Stomach (tissue), 9 donors: ENCODE results near the gene PHF21A. TPM values are rescaled to one million over a fixed set of nuclear protein-coding genes. Genes with fewer than 3 reads are reported as not detected.

Source experiments
- DNase-seq, 2 donors: peaks; one replicate each; pipeline versions ENCODE4 v3.0.0 to v3.0.0-alpha.2; 2013 to 2019
- H3K27ac ChIP-seq, 5 donors: fragments of 200-600 bp in 4 of 5; sonication (generic) in 4 of 5; one replicate each; pipeline ENCODE4 v1.5.1; 2013 to 2019; ENCODE audit warnings: mild to moderate bottlenecking in 1 of 5, moderate library complexity in 1 of 5
- H3K27me3 ChIP-seq, 3 donors: fragments of 200-600 bp; sonication (generic); one replicate each; pipeline ENCODE4 v1.5.1; 2017 to 2019; ENCODE audit warnings: mixed run types in 1 of 3
- H3K36me3 ChIP-seq, 4 donors: fragments of 200-600 bp; sonication (generic); 1 replicate in 3 of 4; 2 replicates in 1 of 4; pipeline ENCODE4 v1.5.1; 2016 to 2019
- H3K4me1 ChIP-seq, 4 donors: fragments of 200-600 bp; sonication (generic); one replicate each; pipeline ENCODE4 v1.5.1; 2016 to 2019
- H3K4me3 ChIP-seq, 4 donors: fragments of 200-600 bp; sonication (generic) in 3 of 4; one replicate each; pipeline ENCODE4 v1.5.1; 2016 to 2019; ENCODE audit warnings: mild to moderate bottlenecking in 1 of 4
- H3K9me3 ChIP-seq, 4 donors: fragments of 200-600 bp; sonication (generic); one replicate each; pipeline ENCODE4 v1.5.1; 2016 to 2019
- CTCF ChIP-seq, 7 experiments: fragments of 450-650 bp in 4 of 7; fragments of 200-600 bp in 3 of 7; sonication (generic) in 3 of 7; IDR thresholded peaks; one replicate each; pipeline ENCODE4 v1.5.1; 2016 to 2019; ENCODE audit warnings: antibody characterized with exemption in 7 of 7, control low read depth in 2 of 7, mild to moderate bottlenecking in 1 of 7
- EP300 ChIP-seq: sonication (generic); formaldehyde crosslinking; IDR thresholded peaks from one replicate; pipeline ENCODE4 v1.6.1; 2017; ENCODE audit warnings: antibody characterized with exemption
- POLR2A ChIP-seq, 4 donors: fragments of 450-650 bp; IDR thresholded peaks; one replicate each; pipeline ENCODE4 v1.6.1; 2016; ENCODE audit warnings: antibody characterized with exemption in 4 of 4, control low read depth in 2 of 4, mild to moderate bottlenecking in 1 of 4, moderate library complexity in 1 of 4
- POLR2AphosphoS5 ChIP-seq, 3 donors: sonication (generic); formaldehyde crosslinking; IDR thresholded peaks; one replicate each; pipeline ENCODE4 v1.6.1; 2016; ENCODE audit warnings: antibody characterized with exemption in 3 of 3
- WGBS, 5 donors: extraction: QIAGEN DNeasy Blood & Tissue Kit in 3 of 5; methylation state at CpG; one replicate each; pipeline versions ENCODE4 v1.1.5 to v1.1.7; 2013 to 2018; 5-methylcytosine and 5-hydroxymethylcytosine counted together
- intact Hi-C: fragments of 100-400 bp; cut with DNase I; formaldehyde crosslinking; loops from one replicate; pipeline ENCODE4 v1.15.1; 2023; ENCODE audit warnings: low total_unique reads
- polyA plus RNA-seq, 3 donors: library from polyadenylated mRNA; stranded (reverse); fragments of 200-250 nt; gene quantifications; one replicate each; pipeline ENCODE4 v1.2.3, GENCODE V29; 2013
- total RNA-seq, 5 donors: library from RNA; depleted of rRNA; stranded (reverse); fragments of >200 nt; gene quantifications; one replicate each; pipeline versions ENCODE4 v1.1.0 to v1.2.3, GENCODE V29; 2014 to 2016
- donor health status: healthy with polysubstance abuse.
- donor health status: Bipolar disorder and iron deficiency.
- donor health status: healthy.

Gene PHF21A
- total and polyA plus RNA-seq, 8 donors: 6.1 to 67.0 (median 18.6) TPM

- H3K27me3 ChIP-seq: no peaks in the 10 kb centered on the region
- TF ChIP-seq POLR2A (IDR thresholded peaks at IDR 0.05) (no peak), EP300 (no peak), POLR2AphosphoS5 (IDR thresholded peaks at IDR 0.05) (no peak), CTCF (IDR thresholded peaks at IDR 0.05) (no peak)
- intact Hi-C loops: no loop called here
- no peak overlapping the region for H3K27ac ChIP-seq
- no peaks in the 10 kb centered on the region for H3K9me3 ChIP-seq
- no peak for DNase-seq
- 86 to 91% (median 90%) methylated on average over 15 to 22 of the region's 22 CpGs for WGBS, 5 donors
- no peak overlapping the region for H3K4me3 ChIP-seq
- peaks cover 60 to 74% (median 72%) of the 10 kb centered on the region in 4 donors for H3K36me3 ChIP-seq
- H3K4me1 ChIP-seq: peaks cover 14 to 31% (median 25%) of the 10 kb centered on the region in 4 donors
Measured at GRCh38 chr11:45913942-45914635, 207.2 kb downstream of the PHF21A start.

GRCh38 chr11:45913514-45913913 lies 207.7 kb downstream of the PHF21A start:
- Histone ChIP-seq H3K9me3 (no peaks in the 10 kb centered on the region), H3K4me3 (no peak overlapping the region), H3K36me3 (peaks cover 60 to 78% (median 76%) of the 10 kb centered on the region in 4 donors), H3K27ac (no peak overlapping the region), H3K27me3 (no peaks in the 10 kb centered on the region), H3K4me1 (peaks cover 10 to 29% (median 22%) of the 10 kb centered on the region in 4 donors)
- intact Hi-C loops: no loop called here
- TF ChIP-seq CTCF (IDR thresholded peaks at IDR 0.05) (no peak), POLR2A (IDR thresholded peaks at IDR 0.05) (no peak), EP300 (no peak), POLR2AphosphoS5 (IDR thresholded peaks at IDR 0.05) (no peak)
- 93 to 96% (median 94%) methylated on average over 18 to 19 of the region's 19 CpGs for WGBS, 5 donors
- no peak for DNase-seq

GRCh38 chr11:45910623-45911022 lies 210.6 kb downstream of the PHF21A start:
- Histone ChIP-seq H3K27me3 (no peaks in the 10 kb centered on the region), H3K27ac (no peak overlapping the region), H3K9me3 (no peaks in the 10 kb centered on the region), H3K4me1 (peaks cover 0 to 34% (median 16%) of the 10 kb centered on the region in 4 donors), H3K4me3 (no peak overlapping the region), H3K36me3 (peaks cover 57 to 70% (median 70%) of the 10 kb centered on the region in 4 donors)
- intact Hi-C loops: no loop called here
- 84 to 94% (median 88%) methylated on average over 8 to 9 of the region's 9 CpGs for WGBS, 5 donors
- no peak for TF ChIP-seq POLR2A (IDR thresholded peaks at IDR 0.05)
- TF ChIP-seq CTCF (IDR thresholded peaks at IDR 0.05): no peak
- TF ChIP-seq POLR2AphosphoS5 (IDR thresholded peaks at IDR 0.05): no peak
- no peak for TF ChIP-seq EP300
- no peak for DNase-seq

- no peak overlapping the region for H3K27ac ChIP-seq
- no peaks in the 10 kb centered on the region for H3K9me3 ChIP-seq
- H3K36me3 ChIP-seq: peaks cover 49 to 69% (median 64%) of the 10 kb centered on the region in 4 donors
- no peak for TF ChIP-seq EP300
- WGBS, 5 donors: 87 to 92% (median 89%) methylated on average over 23 to 32 of the region's 32 CpGs
- no peaks in the 10 kb centered on the region for H3K27me3 ChIP-seq
- no peak for DNase-seq
- H3K4me1 ChIP-seq: peaks cover 0 to 32% (median 13%) of the 10 kb centered on the region in 4 donors
- intact Hi-C loops: no loop called here
- no peak overlapping the region for H3K4me3 ChIP-seq
Measured at GRCh38 chr11:45909594-45910475, 211.4 kb downstream of the PHF21A start.
